T-helper 9 cell (primary cell): ENCODE measurements around the gene GOLGA2.
"Not testable (repeated sequence)": the region's sequence is repeated elsewhere in the genome, so short reads cannot be mapped to it uniquely, and the experiment has no call there.

Experiments
- DNase-seq: peaks from one replicate; pipeline ENCODE4 v3.0.0-alpha.2; 2020

GOLGA2 gene

GRCh38 chr9:128288273-128289004 is 12.6 kb upstream of the GOLGA2 start:
- DNase-seq = no peak

GRCh38 chr9:128286440-128286839 is 10.6 kb upstream of the GOLGA2 start:
- DNase-seq = no peak

GRCh38 chr9:128285033-128285784 is 9.4 kb upstream of the GOLGA2 start:
- DNase-seq = no peak

- DNase-seq = no peak
These were observed 6.7 kb upstream of the GOLGA2 start for GRCh38 chr9:128282500-128282899.

- DNase-seq = no peak
These were observed 4.3 kb upstream of the GOLGA2 start for GRCh38 chr9:128280084-128280622.

- DNase-seq = not testable (repeated sequence)
These were observed 3.6 kb upstream of the GOLGA2 start for GRCh38 chr9:128279088-128280073.

- DNase-seq = no peak
These were observed 915 bp upstream of the GOLGA2 start for GRCh38 chr9:128276574-128277270.

- DNase-seq = peak; percentile 100
These were observed 284 bp upstream of the GOLGA2 start, which contains the start of gene SWI5 for GRCh38 chr9:128276008-128276573. SWI5 (plus strand) TSS chr9:128276276.

- no peak for DNase-seq
These were observed 1.6 kb downstream of the GOLGA2 start for GRCh38 chr9:128274245-128274644.

GRCh38 chr9:128271512-128271911 is 4.3 kb downstream of the GOLGA2 start:
- no peak for DNase-seq

- no peak for DNase-seq
These were observed 4.7 kb downstream of the GOLGA2 start for GRCh38 chr9:128271112-128271511.

GRCh38 chr9:128266868-128267590 is 8.8 kb downstream of the GOLGA2 start:
- DNase-seq = no peak

GRCh38 chr9:128265348-128265847 is 10.4 kb downstream of the GOLGA2 start:
- no peak for DNase-seq

- DNase-seq = no peak
These were observed 13.1 kb downstream of the GOLGA2 start for GRCh38 chr9:128262687-128263086.

- DNase-seq = no peak
These were observed 15.5 kb downstream of the GOLGA2 start for GRCh38 chr9:128260340-128260739.

GRCh38 chr9:128259156-128259555 is 16.7 kb downstream of the GOLGA2 start:
- DNase-seq = no peak

- DNase-seq = no peak
These were observed 17.5 kb downstream of the GOLGA2 start for GRCh38 chr9:128258326-128258725.

- no peak for DNase-seq
These were observed 17.9 kb downstream of the GOLGA2 start for GRCh38 chr9:128257907-128258306.

- no peak for DNase-seq
These were observed 18.6 kb downstream of the GOLGA2 start for GRCh38 chr9:128257086-128257825.
